Natural killer cell treated with Interleukin-12 subunit alpha and Interleukin-12 subunit beta and Interleukin-15 and Interleukin-18, amount 100 ng/mL, for 72 hours (primary cell): ENCODE data around the gene P3H2. TPM values are rescaled to one million over a fixed set of nuclear protein-coding genes. Genes with fewer than 3 reads are reported as not detected.

Experiments used
- ATAC-seq, 2 donors: fragments of 150-1000 bp; cut with Tn5 transposase in 1 of 2; sonication (Bioruptor Pico), chemical (Tn5 transposase) in 1 of 2; 2 replicates each; pipeline ENCODE4 v1.10.0; 2021
- DNase-seq: peaks from one replicate; pipeline ENCODE4 v3.0.0; 2022; ENCODE audit warnings: low spot score
- H3K27ac Mint-ChIP-seq, 2 donors: 1 replicate in 1 of 2; 2 replicates in 1 of 2; pipeline ENCODE4 v1.8.0; 2022; ENCODE audit warnings: mixed read lengths in 2 of 2, mild to moderate bottlenecking in 1 of 2, moderate library complexity in 1 of 2
- H3K27me3 Mint-ChIP-seq, 2 donors: 1 replicate in 1 of 2; 2 replicates in 1 of 2; pipeline ENCODE4 v1.8.0; 2022; ENCODE audit warnings: mixed read lengths in 2 of 2
- H3K36me3 Mint-ChIP-seq: one replicate; pipeline ENCODE4 v1.8.0; 2022; ENCODE audit warnings: mixed read lengths
- H3K4me1 Mint-ChIP-seq, 2 donors: 1 replicate in 1 of 2; 2 replicates in 1 of 2; pipeline ENCODE4 v1.8.0; 2022; ENCODE audit warnings: low read depth in 2 of 2, mixed read lengths in 2 of 2, mild to moderate bottlenecking in 1 of 2
- H3K4me3 Mint-ChIP-seq: one replicate; pipeline ENCODE4 v1.8.0; 2022; ENCODE audit warnings: mixed read lengths
- H3K9me3 Mint-ChIP-seq: 2 replicates; pipeline ENCODE4 v1.8.0; 2022; ENCODE audit warnings: mixed read lengths
- total RNA-seq, 2 donors: library from RNA; stranded (reverse); gene quantifications; one replicate each; pipeline ENCODE4 v1.2.3, GENCODE V29; 2022

P3H2 gene
- total RNA-seq, 2 donors from 2014 or later, result not detected

- no peak for DNase-seq
- H3K27ac Mint-ChIP-seq, result no peak overlapping the region
- no peaks in the 10 kb centered on the region for H3K4me1 Mint-ChIP-seq
- no peak overlapping the region for H3K4me3 Mint-ChIP-seq
- H3K27me3 Mint-ChIP-seq, result no peaks in the 10 kb centered on the region
- no peaks in the 10 kb centered on the region for H3K36me3 Mint-ChIP-seq
- H3K9me3 Mint-ChIP-seq, result no peaks in the 10 kb centered on the region
- ATAC-seq, result no peak
Observed at GRCh38 chr3:189927975-189928895, 192.5 kb downstream of the P3H2 start.

- no peak for DNase-seq
- Mint-ChIP-seq H3K9me3 (peaks cover 3% of the 10 kb centered on the region), H3K4me1 (no peaks in the 10 kb centered on the region), H3K27me3 (peaks cover 0 to 7% of the 10 kb centered on the region in 2 donors), H3K36me3 (no peaks in the 10 kb centered on the region), H3K4me3 (no peak overlapping the region), H3K27ac (no peak overlapping the region)
- no peak for ATAC-seq
Observed at GRCh38 chr3:189921770-189922169, 198.9 kb downstream of the P3H2 start.

- Mint-ChIP-seq H3K4me3 (no peak overlapping the region), H3K36me3 (no peaks in the 10 kb centered on the region)
- ATAC-seq, result no peak
Observed at GRCh38 chr3:189914799-189915198, 205.9 kb downstream of the P3H2 start.

GRCh38 chr3:189911001-189911400 is 209.7 kb downstream of the P3H2 start:
- H3K9me3 Mint-ChIP-seq, result peaks cover 6% of the 10 kb centered on the region
- no peaks in the 10 kb centered on the region for H3K4me1 Mint-ChIP-seq
- H3K27ac Mint-ChIP-seq, result no peak overlapping the region
- H3K4me3 Mint-ChIP-seq, result no peak overlapping the region
- ATAC-seq, result no peak
- DNase-seq, result no peak
- H3K27me3 Mint-ChIP-seq, result peaks cover 0 to 8% of the 10 kb centered on the region in 2 donors
- no peaks in the 10 kb centered on the region for H3K36me3 Mint-ChIP-seq

More at GRCh38 chr3:189914799-189915198, 205.9 kb downstream of the P3H2 start:
- Mint-ChIP-seq H3K27ac (no peak overlapping the region), H3K9me3 (peaks cover 3% of the 10 kb centered on the region), H3K27me3 (peaks cover 0 to 14% of the 10 kb centered on the region in 2 donors), H3K4me1 (no peaks in the 10 kb centered on the region)
- no peak for DNase-seq

- Mint-ChIP-seq H3K27me3 (no peaks in the 10 kb centered on the region), H3K4me3 (no peak overlapping the region), H3K4me1 (no peaks in the 10 kb centered on the region), H3K9me3 (peaks cover 3% of the 10 kb centered on the region), H3K27ac (no peak overlapping the region), H3K36me3 (no peaks in the 10 kb centered on the region)
- ATAC-seq (no peak), DNase-seq (no peak)
Observed at GRCh38 chr3:189909573-189909972, 211.1 kb downstream of the P3H2 start.

- no peak for DNase-seq
- no peak for ATAC-seq
- no peaks in the 10 kb centered on the region for H3K36me3 Mint-ChIP-seq
- H3K27ac Mint-ChIP-seq, result no peak overlapping the region
- H3K9me3 Mint-ChIP-seq, result peaks cover 3% of the 10 kb centered on the region
- H3K4me1 Mint-ChIP-seq, result no peaks in the 10 kb centered on the region
- no peaks in the 10 kb centered on the region for H3K27me3 Mint-ChIP-seq
- H3K4me3 Mint-ChIP-seq, result no peak overlapping the region
Observed at GRCh38 chr3:189909139-189909538, 211.6 kb downstream of the P3H2 start.

GRCh38 chr3:189908646-189909045 is 212.1 kb downstream of the P3H2 start:
- DNase-seq, result no peak
- Mint-ChIP-seq H3K27ac (no peak overlapping the region), H3K9me3 (peaks cover 3% of the 10 kb centered on the region), H3K36me3 (no peaks in the 10 kb centered on the region), H3K4me1 (no peaks in the 10 kb centered on the region), H3K4me3 (no peak overlapping the region), H3K27me3 (no peaks in the 10 kb centered on the region)
- ATAC-seq, result no peak

- H3K4me1 Mint-ChIP-seq, result no peaks in the 10 kb centered on the region
- no peaks in the 10 kb centered on the region for H3K27me3 Mint-ChIP-seq
- H3K27ac Mint-ChIP-seq, result no peak overlapping the region
- no peak for DNase-seq
- H3K4me3 Mint-ChIP-seq, result no peak overlapping the region
- peaks cover 3% of the 10 kb centered on the region for H3K9me3 Mint-ChIP-seq
- no peak for ATAC-seq
- no peaks in the 10 kb centered on the region for H3K36me3 Mint-ChIP-seq
Observed at GRCh38 chr3:189907803-189908202, 212.9 kb downstream of the P3H2 start.

Other genes with a start within 250 kb of the P3H2 start
- gene CLDN1, start 201.5 kb upstream of the P3H2 start, total RNA-seq, result not detected